Ovary (tissue), 3 donors: ENCODE results near the gene DDI2.

Experiments used
- POLR2A ChIP-seq: fragments of 450-650 bp; IDR thresholded peaks from one replicate; pipeline ENCODE4 v1.6.1; 2017; ENCODE audit warnings: antibody characterized with exemption, mild to moderate bottlenecking, moderate library complexity
- TF ChIP-seq, protein P1 (sequence below), 3 donors: fragments of 450-650 bp in 2 of 3; fragments of 200-600 bp in 1 of 3; IDR thresholded peaks; one replicate each; pipeline versions ENCODE4 v1.5.1 to v1.8.0; 2016 to 2022; ENCODE audit warnings: antibody characterized with exemption in 3 of 3, mild to moderate bottlenecking in 1 of 3
- donor health status: DM: no; HTN: no; CAD: no.

DNA sequence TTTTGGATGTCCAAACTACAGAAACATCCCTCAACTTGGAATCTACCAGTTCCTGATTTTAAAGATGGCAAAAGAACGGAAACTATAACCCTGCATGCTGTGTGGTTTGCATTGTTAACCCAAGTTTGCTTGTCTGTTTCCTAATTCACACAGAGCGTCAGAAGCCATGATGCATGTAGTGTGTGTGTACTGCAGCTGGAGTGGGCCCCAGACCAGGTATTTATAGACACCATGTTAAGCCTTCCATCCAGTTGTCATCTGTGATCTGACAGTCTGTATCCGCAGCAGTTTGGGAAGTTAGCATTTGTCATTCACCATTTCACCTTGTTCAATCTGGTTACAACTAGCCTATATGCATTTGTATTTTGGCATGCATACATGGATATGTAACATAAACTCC, 39.2 kb downstream of the DDI2 start:
- TF ChIP-seq POLR2A = no peak
- TF ChIP-seq, protein P1, sequence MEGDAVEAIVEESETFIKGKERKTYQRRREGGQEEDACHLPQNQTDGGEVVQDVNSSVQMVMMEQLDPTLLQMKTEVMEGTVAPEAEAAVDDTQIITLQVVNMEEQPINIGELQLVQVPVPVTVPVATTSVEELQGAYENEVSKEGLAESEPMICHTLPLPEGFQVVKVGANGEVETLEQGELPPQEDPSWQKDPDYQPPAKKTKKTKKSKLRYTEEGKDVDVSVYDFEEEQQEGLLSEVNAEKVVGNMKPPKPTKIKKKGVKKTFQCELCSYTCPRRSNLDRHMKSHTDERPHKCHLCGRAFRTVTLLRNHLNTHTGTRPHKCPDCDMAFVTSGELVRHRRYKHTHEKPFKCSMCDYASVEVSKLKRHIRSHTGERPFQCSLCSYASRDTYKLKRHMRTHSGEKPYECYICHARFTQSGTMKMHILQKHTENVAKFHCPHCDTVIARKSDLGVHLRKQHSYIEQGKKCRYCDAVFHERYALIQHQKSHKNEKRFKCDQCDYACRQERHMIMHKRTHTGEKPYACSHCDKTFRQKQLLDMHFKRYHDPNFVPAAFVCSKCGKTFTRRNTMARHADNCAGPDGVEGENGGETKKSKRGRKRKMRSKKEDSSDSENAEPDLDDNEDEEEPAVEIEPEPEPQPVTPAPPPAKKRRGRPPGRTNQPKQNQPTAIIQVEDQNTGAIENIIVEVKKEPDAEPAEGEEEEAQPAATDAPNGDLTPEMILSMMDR (IDR thresholded peaks at IDR 0.05) = no peak
